ENCODE measurements around the gene EGFL7.

DNA sequence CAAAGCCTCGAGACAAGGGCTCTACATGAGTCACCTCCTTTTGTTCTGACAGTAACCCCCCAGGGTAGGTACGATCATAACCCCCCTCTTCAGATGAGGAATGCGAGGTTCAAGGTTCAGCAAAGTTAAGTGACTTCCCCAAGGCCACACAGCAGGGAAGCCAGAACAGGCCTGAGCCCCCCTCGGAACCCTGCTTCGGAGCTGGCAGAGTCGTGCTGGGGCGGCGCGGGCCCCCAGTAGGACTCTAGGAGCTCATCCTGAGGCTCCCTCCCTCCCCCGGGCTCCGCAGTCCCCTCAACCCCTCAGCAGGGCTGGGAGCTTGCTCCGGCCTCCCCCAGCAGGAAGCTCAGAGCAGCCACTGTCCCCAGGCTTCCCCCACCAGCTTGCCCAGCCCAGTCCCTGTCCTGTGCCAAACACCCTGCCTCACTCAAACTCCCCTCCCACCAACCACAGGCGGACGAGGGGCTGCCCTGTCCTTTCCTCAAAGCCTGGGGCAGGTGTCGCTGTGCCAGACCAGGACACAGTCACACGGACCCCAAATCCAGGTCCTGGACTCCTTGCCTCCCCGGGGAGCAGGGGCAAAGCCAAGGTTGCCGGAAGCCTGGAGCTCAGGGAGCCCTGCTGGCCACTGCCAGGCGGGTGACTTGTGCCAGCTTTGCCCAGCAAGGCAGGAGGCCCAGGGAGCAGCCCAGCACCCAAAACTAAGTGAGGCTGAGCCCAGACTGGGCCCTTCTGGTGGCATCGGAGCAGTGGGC lies 19.4 kb downstream of the EGFL7 start:
- TF ChIP-seq, protein P1, sequence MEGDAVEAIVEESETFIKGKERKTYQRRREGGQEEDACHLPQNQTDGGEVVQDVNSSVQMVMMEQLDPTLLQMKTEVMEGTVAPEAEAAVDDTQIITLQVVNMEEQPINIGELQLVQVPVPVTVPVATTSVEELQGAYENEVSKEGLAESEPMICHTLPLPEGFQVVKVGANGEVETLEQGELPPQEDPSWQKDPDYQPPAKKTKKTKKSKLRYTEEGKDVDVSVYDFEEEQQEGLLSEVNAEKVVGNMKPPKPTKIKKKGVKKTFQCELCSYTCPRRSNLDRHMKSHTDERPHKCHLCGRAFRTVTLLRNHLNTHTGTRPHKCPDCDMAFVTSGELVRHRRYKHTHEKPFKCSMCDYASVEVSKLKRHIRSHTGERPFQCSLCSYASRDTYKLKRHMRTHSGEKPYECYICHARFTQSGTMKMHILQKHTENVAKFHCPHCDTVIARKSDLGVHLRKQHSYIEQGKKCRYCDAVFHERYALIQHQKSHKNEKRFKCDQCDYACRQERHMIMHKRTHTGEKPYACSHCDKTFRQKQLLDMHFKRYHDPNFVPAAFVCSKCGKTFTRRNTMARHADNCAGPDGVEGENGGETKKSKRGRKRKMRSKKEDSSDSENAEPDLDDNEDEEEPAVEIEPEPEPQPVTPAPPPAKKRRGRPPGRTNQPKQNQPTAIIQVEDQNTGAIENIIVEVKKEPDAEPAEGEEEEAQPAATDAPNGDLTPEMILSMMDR (IDR thresholded peaks at IDR 0.05; ENCODE audit: low read depth, low read length, missing input control): no peak
- no peak for TF ChIP-seq SP1 (IDR thresholded peaks at IDR 0.05)
- TF ChIP-seq, protein P2, sequence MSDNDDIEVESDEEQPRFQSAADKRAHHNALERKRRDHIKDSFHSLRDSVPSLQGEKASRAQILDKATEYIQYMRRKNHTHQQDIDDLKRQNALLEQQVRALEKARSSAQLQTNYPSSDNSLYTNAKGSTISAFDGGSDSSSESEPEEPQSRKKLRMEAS (IDR thresholded peaks at IDR 0.05): no peak
- TF ChIP-seq EGR1 (IDR thresholded peaks at IDR 0.05; ENCODE audit: low read depth in 2 of 2): no peak
- TF ChIP-seq YY1 (IDR thresholded peaks at IDR 0.05): no peak
- no peak for TF ChIP-seq RAD21 (IDR thresholded peaks at IDR 0.05)
- no peak for TF ChIP-seq RXRA (IDR thresholded peaks at IDR 0.05)
- TF ChIP-seq, protein P3, sequence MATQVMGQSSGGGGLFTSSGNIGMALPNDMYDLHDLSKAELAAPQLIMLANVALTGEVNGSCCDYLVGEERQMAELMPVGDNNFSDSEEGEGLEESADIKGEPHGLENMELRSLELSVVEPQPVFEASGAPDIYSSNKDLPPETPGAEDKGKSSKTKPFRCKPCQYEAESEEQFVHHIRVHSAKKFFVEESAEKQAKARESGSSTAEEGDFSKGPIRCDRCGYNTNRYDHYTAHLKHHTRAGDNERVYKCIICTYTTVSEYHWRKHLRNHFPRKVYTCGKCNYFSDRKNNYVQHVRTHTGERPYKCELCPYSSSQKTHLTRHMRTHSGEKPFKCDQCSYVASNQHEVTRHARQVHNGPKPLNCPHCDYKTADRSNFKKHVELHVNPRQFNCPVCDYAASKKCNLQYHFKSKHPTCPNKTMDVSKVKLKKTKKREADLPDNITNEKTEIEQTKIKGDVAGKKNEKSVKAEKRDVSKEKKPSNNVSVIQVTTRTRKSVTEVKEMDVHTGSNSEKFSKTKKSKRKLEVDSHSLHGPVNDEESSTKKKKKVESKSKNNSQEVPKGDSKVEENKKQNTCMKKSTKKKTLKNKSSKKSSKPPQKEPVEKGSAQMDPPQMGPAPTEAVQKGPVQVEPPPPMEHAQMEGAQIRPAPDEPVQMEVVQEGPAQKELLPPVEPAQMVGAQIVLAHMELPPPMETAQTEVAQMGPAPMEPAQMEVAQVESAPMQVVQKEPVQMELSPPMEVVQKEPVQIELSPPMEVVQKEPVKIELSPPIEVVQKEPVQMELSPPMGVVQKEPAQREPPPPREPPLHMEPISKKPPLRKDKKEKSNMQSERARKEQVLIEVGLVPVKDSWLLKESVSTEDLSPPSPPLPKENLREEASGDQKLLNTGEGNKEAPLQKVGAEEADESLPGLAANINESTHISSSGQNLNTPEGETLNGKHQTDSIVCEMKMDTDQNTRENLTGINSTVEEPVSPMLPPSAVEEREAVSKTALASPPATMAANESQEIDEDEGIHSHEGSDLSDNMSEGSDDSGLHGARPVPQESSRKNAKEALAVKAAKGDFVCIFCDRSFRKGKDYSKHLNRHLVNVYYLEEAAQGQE (IDR thresholded peaks at IDR 0.05): no peak
- no peak for TF ChIP-seq FOXA1 (IDR thresholded peaks at IDR 0.05)
- TF ChIP-seq TAF1 (conservative IDR thresholded peaks at IDR 0.05): no peak
- no peak for TF ChIP-seq ATF3 (IDR thresholded peaks at IDR 0.05)
- no peak for TF ChIP-seq NR2F2 (IDR thresholded peaks at IDR 0.05)
- TF ChIP-seq GABPA (IDR thresholded peaks at IDR 0.05 in 1 of 2, conservative IDR thresholded peaks at IDR 0.05 in 1 of 2): no peak
- TF ChIP-seq JUND (IDR thresholded peaks at IDR 0.05): no peak
